Upper lobe of left lung (tissue), 6 donors: ENCODE results near the gene PAQR5. TPM values are rescaled to one million over a fixed set of nuclear protein-coding genes. Genes with fewer than 3 reads are reported as not detected.

Experiments used
- ATAC-seq, 2 donors: fragments of 200-7000 bp; cut with Tn5 transposase; one replicate each; pipeline ENCODE4 v1.9.1; 2022; ENCODE audit warnings: mild to moderate bottlenecking in 2 of 2, moderate library complexity in 2 of 2; ENCODE audit not compliant: low FRiP score in 2 of 2
- DNase-seq, 2 donors: peaks; one replicate each; pipeline ENCODE4 v3.0.0-alpha.2; 2019 to 2020
- H3K27ac ChIP-seq, 4 donors: fragments of 200-600 bp; sonication (generic); one replicate each; pipeline ENCODE4 v1.5.1; 2016 to 2019
- H3K27me3 ChIP-seq, 4 donors: fragments of 200-600 bp; sonication (generic); one replicate each; pipeline ENCODE4 v1.5.1; 2017 to 2019
- H3K36me3 ChIP-seq, 4 donors: fragments of 200-600 bp; sonication (generic); one replicate each; pipeline ENCODE4 v1.5.1; 2016 to 2019
- H3K4me1 ChIP-seq, 4 donors: fragments of 200-600 bp; sonication (generic); one replicate each; pipeline ENCODE4 v1.5.1; 2018 to 2019
- H3K4me3 ChIP-seq, 4 donors: fragments of 200-600 bp; sonication (generic); one replicate each; pipeline ENCODE4 v1.5.1; 2017 to 2019; ENCODE audit warnings: mild to moderate bottlenecking in 2 of 4, moderate library complexity in 1 of 4
- H3K9me3 ChIP-seq, 4 donors: fragments of 200-600 bp; sonication (generic); one replicate each; pipeline ENCODE4 v1.5.1; 2018 to 2019
- EP300 ChIP-seq, 4 donors: sonication (generic); formaldehyde crosslinking; IDR thresholded peaks; one replicate each; pipeline ENCODE4 v1.5.1; 2017; ENCODE audit warnings: antibody characterized with exemption in 4 of 4, control low read depth in 2 of 4
- POLR2A ChIP-seq, 4 donors: fragments of 450-650 bp; IDR thresholded peaks; one replicate each; pipeline ENCODE4 v1.5.1; 2016 to 2017; ENCODE audit warnings: antibody characterized with exemption in 4 of 4, mild to moderate bottlenecking in 2 of 4
- POLR2AphosphoS5 ChIP-seq, 2 donors: sonication (generic); formaldehyde crosslinking; IDR thresholded peaks; one replicate each; pipeline ENCODE4 v1.5.1; 2017; ENCODE audit warnings: antibody characterized with exemption in 2 of 2
- WGBS, 2 donors: methylation state at CpG; one replicate each; pipeline ENCODE4 v1.1.5; 2017 to 2018; 5-methylcytosine and 5-hydroxymethylcytosine counted together
- total RNA-seq, 6 donors: library from RNA; depleted of rRNA in 4 of 6; stranded (reverse); fragments of >200 nt in 4 of 6; gene quantifications; one replicate each; pipeline versions ENCODE4 v1.1.0 to v1.2.1, GENCODE V29; 2016 to 2021
- TF ChIP-seq, protein P1 (sequence below), 6 experiments: fragments of 450-650 bp in 4 of 6; fragments of 200-600 bp in 2 of 6; sonication (generic) in 2 of 6; IDR thresholded peaks; one replicate each; pipeline ENCODE4 v1.5.1; 2016 to 2019; ENCODE audit warnings: antibody characterized with exemption in 6 of 6
- donor health status: DM: no; HTN: no; CAD: no; lungs with moderate emphysema.
- donor health status: DM: no; HTN: yes; CAD: no; lungs with severe emphysema.

PAQR5 gene
- total RNA-seq, 6 donors from 2014 or later: 15.5 to 39.8 (median 26.5) TPM

DNA sequence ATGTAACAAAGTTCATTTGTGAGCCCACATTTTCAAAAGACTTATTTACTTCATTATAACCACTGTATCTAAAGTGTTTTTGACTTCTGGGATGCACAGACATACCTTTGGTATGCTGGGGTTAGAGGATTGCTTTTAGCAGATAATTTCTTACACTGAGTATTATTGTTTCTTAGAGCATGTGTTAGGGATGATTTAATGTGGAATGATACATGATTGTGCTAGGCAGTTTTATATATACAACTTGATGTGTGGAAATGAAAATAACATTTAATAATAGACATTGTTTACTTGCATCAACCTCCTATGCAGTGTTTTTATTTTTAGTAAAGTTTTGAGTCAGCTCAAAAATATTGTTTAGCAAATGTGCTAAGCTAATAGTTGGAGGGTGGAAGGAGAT, 118.9 kb downstream of the PAQR5 start:
- H3K27me3 ChIP-seq: no peaks in the 10 kb centered on the region
- ATAC-seq (no peak), DNase-seq (no peak)
- H3K9me3 ChIP-seq: no peaks in the 10 kb centered on the region
- no peak overlapping the region for H3K27ac ChIP-seq
- peaks cover 0 to 20% (median 6%) of the 10 kb centered on the region in 4 donors for H3K4me1 ChIP-seq
- peaks cover 0 to 3% (median 0%) of the 10 kb centered on the region in 4 donors for H3K36me3 ChIP-seq
- TF ChIP-seq POLR2AphosphoS5 (IDR thresholded peaks at IDR 0.05) (no peak), POLR2A (IDR thresholded peaks at IDR 0.05) (no peak), EP300 (IDR thresholded peaks at IDR 0.05) (no peak)
- TF ChIP-seq, protein P1, sequence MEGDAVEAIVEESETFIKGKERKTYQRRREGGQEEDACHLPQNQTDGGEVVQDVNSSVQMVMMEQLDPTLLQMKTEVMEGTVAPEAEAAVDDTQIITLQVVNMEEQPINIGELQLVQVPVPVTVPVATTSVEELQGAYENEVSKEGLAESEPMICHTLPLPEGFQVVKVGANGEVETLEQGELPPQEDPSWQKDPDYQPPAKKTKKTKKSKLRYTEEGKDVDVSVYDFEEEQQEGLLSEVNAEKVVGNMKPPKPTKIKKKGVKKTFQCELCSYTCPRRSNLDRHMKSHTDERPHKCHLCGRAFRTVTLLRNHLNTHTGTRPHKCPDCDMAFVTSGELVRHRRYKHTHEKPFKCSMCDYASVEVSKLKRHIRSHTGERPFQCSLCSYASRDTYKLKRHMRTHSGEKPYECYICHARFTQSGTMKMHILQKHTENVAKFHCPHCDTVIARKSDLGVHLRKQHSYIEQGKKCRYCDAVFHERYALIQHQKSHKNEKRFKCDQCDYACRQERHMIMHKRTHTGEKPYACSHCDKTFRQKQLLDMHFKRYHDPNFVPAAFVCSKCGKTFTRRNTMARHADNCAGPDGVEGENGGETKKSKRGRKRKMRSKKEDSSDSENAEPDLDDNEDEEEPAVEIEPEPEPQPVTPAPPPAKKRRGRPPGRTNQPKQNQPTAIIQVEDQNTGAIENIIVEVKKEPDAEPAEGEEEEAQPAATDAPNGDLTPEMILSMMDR (IDR thresholded peaks at IDR 0.05): no peak
- no peak overlapping the region for H3K4me3 ChIP-seq

DNA sequence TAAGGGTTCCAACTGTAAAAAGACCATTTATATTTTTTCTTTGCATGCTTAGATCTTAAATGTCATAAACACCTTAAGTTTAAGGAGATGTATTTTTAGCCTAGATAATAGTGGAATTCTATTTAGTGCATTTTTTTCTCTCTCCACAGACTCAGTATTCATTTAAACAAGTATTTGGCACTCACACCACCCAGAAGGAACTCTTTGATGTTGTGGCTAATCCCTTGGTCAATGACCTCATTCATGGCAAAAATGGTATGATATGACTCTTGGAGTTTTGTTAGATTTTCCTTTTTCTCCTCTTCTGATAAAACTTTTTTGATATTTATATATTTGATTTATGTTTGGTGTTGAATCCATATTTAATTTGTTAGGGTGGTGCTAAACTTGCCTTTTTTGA, 122.8 kb downstream of the PAQR5 start:
- no peak overlapping the region for H3K27ac ChIP-seq
- DNase-seq (no peak), ATAC-seq (no peak)
- H3K4me3 ChIP-seq: no peak overlapping the region
- H3K4me1 ChIP-seq: no peaks in the 10 kb centered on the region
- no peaks in the 10 kb centered on the region for H3K9me3 ChIP-seq
- TF ChIP-seq POLR2A (IDR thresholded peaks at IDR 0.05) (no peak), POLR2AphosphoS5 (IDR thresholded peaks at IDR 0.05) (no peak), EP300 (IDR thresholded peaks at IDR 0.05) (no peak)
- TF ChIP-seq, protein P1 (IDR thresholded peaks at IDR 0.05): no peak
- no peaks in the 10 kb centered on the region for H3K27me3 ChIP-seq
- H3K36me3 ChIP-seq: peaks cover 0 to 4% (median 1%) of the 10 kb centered on the region in 4 donors

DNA sequence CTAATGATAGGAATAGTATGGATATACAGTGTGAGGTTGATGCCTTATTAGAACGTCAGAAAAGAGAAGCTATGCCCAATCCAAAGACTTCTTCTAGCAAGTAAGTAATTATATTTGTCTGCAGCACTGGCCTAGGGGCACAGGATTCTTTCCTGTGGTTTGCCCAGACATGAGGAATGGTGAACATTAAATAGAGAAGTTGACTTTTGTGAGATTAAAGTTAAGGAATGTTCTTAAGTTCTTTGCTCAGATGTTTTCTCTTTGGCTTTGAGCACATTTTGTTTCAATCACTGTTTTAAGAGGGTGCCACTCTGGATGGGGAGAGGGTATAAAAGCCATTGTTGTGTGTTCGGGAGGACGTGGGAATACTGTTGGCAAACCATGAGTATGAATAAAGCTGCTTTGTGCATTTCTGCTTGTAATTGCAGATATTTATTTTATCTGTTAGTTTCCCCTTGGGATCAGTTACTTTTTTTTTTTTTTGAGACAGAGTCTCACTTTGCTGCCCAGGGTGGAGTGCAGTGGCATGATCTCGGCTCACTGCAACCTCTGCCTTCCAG, 123.7 kb downstream of the PAQR5 start:
- peaks cover 0 to 5% (median 1%) of the 10 kb centered on the region in 4 donors for H3K36me3 ChIP-seq
- DNase-seq (no peak), ATAC-seq (no peak)
- no peak overlapping the region for H3K27ac ChIP-seq
- no peak for TF ChIP-seq POLR2A (IDR thresholded peaks at IDR 0.05)
- TF ChIP-seq, protein P1 (IDR thresholded peaks at IDR 0.05): no peak
- TF ChIP-seq EP300 (IDR thresholded peaks at IDR 0.05): no peak
- TF ChIP-seq POLR2AphosphoS5 (IDR thresholded peaks at IDR 0.05): no peak
- H3K27me3 ChIP-seq: no peaks in the 10 kb centered on the region
- 86 to 87% methylated on average over 4 of the region's 4 CpGs for WGBS, 2 donors
- no peaks in the 10 kb centered on the region for H3K4me1 ChIP-seq
- no peak overlapping the region for H3K4me3 ChIP-seq
- H3K9me3 ChIP-seq: no peaks in the 10 kb centered on the region

DNA sequence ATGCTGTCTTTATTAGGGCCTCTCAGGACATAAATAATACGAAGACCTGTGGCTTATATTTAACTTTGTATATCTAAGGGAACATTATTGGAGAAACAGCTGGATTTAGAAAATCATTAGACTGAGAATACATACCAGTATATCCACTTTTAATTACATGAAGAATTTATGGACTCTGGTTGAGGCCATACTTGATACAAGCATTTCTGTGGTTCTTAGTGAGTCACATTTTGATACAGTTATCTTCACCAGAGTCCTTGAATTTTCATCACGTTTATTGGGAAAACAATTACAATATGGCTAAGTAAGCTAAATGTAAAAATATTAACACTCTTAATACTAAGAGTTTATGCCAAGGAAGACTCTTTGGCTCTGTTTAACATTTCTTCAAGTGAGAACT, 125.3 kb downstream of the PAQR5 start:
- DNase-seq: no peak
- Histone ChIP-seq H3K4me3 (no peak overlapping the region), H3K27me3 (no peaks in the 10 kb centered on the region), H3K9me3 (no peaks in the 10 kb centered on the region), H3K4me1 (no peaks in the 10 kb centered on the region), H3K27ac (no peak overlapping the region), H3K36me3 (peaks cover 0 to 5% (median 1%) of the 10 kb centered on the region in 4 donors)
- ATAC-seq: no peak
- TF ChIP-seq POLR2AphosphoS5 (IDR thresholded peaks at IDR 0.05): no peak
- no peak for TF ChIP-seq EP300 (IDR thresholded peaks at IDR 0.05)
- no peak for TF ChIP-seq POLR2A (IDR thresholded peaks at IDR 0.05)
- TF ChIP-seq, protein P1 (IDR thresholded peaks at IDR 0.05): no peak
- WGBS, 2 donors: 85 to 91% methylated on average over 2 of the region's 2 CpGs

DNA sequence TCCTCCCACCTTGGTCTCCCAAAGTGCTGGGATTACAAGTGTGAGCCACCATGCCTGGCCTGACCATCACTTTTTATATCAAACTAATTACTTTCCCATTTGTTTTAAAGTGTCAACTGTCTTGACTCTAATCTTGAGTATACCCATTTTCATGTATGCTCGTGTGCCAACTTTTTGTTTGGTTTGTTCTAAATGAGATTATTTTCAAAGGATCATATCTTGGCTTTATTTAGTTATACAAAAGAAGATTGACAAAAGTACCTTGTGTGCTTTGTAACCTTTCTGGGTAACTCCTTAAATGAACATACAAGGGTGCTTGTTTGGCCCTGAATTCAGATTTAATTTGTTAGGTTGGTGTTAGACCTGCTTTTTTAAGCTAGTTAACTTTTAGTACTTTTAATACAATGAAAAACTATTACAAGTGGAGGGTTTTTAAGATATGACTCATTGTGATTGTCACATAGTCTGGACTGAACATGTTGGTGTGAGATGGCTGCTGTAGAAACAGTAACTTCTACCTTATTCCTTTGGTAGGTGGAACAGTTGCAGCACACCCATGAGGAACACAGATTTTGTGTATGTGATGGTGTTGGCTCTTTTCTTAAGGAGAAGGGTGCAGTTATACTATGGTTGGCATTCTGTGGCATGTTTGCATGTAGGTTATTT, 126.2 kb downstream of the PAQR5 start:
- H3K4me1 ChIP-seq: no peaks in the 10 kb centered on the region
- WGBS, 2 donors: 64 to 81% methylated on average over 1 of the region's 1 CpG
- H3K4me3 ChIP-seq: no peak overlapping the region
- H3K27me3 ChIP-seq: no peaks in the 10 kb centered on the region
- DNase-seq (no peak), ATAC-seq (no peak)
- TF ChIP-seq, protein P1 (IDR thresholded peaks at IDR 0.05): no peak
- TF ChIP-seq POLR2AphosphoS5 (IDR thresholded peaks at IDR 0.05): no peak
- TF ChIP-seq POLR2A (IDR thresholded peaks at IDR 0.05): no peak
- TF ChIP-seq EP300 (IDR thresholded peaks at IDR 0.05): no peak
- H3K9me3 ChIP-seq: no peaks in the 10 kb centered on the region
- H3K36me3 ChIP-seq: peaks cover 0 to 5% (median 1%) of the 10 kb centered on the region in 4 donors
- no peak overlapping the region for H3K27ac ChIP-seq
